DOHH2 (cell line): ENCODE data around the gene SLC25A11.

ENCODE experiments used
- EZH2phosphoT487 ChIP-seq: fragments of 200-600 bp; sonication (generic); IDR thresholded peaks from 2 replicates; pipeline ENCODE4 v1.6.1; 2017; ENCODE audit warnings: borderline replicate concordance, mild to moderate bottlenecking, antibody characterized with exemption, low read length, moderate library complexity, mixed read lengths
- TF ChIP-seq, protein P1 (sequence below): fragments of 200-600 bp; sonication (generic); IDR thresholded peaks from one replicate; pipeline ENCODE4 v1.5.1; 2014; ENCODE audit warnings: antibody characterized with exemption, mild to moderate bottlenecking, low read depth, low read length; ENCODE audit not compliant: poor library complexity, severe bottlenecking

DNA sequence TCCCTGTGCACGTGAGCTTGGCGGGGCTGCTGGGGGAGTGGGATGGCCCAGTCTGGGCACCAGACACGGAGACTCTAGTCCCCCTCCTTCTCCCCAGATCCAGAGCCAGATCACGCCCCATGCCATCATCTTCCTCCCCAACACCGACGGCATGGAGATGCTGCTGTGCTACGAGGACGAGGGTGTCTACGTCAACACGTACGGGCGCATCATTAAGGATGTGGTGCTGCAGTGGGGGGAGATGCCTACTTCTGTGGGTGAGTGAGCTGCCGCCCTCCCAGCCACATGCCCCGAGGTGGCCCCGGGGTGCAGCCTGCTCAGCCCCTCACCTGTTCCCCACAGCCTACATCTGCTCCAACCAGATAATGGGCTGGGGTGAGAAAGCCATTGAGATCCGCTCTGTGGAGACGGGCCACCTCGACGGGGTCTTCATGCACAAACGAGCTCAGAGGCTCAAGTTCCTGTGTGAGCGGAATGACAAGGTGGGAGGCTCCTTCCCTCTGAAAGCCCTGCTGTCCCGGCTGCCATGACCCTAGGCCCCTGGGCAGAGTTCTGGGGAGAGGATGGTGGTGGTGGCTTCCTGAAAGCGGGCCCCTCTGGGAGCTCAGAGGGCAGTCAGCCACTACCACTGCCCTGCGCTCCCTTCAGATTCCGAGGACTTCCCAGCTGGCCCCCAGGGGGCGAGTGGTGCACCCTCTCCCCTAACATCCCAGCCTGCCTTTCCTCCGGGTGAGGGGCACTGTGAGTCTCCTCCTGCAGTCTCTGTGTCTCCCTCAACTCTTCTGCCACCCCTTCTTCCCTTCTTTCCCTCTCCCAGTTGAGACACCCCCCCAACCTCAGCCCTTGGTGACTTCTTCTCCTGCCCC is 43.3 kb downstream of the SLC25A11 start:
- TF ChIP-seq, protein P1, sequence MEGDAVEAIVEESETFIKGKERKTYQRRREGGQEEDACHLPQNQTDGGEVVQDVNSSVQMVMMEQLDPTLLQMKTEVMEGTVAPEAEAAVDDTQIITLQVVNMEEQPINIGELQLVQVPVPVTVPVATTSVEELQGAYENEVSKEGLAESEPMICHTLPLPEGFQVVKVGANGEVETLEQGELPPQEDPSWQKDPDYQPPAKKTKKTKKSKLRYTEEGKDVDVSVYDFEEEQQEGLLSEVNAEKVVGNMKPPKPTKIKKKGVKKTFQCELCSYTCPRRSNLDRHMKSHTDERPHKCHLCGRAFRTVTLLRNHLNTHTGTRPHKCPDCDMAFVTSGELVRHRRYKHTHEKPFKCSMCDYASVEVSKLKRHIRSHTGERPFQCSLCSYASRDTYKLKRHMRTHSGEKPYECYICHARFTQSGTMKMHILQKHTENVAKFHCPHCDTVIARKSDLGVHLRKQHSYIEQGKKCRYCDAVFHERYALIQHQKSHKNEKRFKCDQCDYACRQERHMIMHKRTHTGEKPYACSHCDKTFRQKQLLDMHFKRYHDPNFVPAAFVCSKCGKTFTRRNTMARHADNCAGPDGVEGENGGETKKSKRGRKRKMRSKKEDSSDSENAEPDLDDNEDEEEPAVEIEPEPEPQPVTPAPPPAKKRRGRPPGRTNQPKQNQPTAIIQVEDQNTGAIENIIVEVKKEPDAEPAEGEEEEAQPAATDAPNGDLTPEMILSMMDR: no peak
- TF ChIP-seq EZH2phosphoT487: no peak
